GM18499 (cell line): ENCODE results near the gene TANGO2.

Experiments
- ATAC-seq: cut with Tn5 transposase; IDR thresholded peaks from one replicate; pipeline ENCODE4 v1.9.1; 2021; ENCODE audit warnings: moderate number of reproducible peaks; ENCODE audit not compliant: insufficient read depth, unreplicated experiment

Gene TANGO2

DNA sequence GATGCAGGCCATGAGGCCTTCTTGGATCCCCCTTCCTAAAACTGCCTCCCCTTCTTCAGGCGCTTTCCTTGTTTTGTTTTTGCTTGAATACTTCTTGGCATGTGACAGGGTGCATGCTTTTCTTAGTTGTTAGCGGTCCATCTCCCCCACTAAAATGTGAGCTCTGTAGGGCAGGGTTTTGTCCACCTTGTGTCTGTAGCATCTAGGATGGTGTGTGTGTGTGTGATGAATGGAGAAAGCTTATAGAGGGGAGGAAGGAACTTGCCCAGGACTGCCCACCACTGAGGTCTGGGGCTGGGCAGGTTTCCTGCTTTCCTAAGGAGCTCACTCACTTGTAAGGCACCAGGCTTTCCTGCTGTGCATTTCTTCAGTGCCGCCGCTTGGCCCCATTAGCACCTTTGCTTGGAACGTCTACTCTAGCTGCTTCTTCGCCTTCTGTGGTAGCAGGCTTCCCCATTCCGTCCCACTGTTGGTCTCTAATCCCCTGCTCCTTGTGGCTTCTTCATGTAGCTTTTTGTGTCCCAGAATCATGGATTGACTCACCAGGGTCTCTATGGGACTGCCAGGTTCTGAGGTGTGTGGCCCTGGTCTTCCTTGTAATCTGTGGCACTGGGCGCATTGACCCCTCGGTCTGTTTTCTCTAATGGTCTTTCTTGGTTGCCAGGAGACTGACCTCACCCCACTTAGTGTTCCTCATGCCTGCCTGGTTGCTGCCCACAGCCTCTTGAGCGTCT lies 62.4 kb downstream of the TANGO2 start:
- ATAC-seq: no peak

DNA sequence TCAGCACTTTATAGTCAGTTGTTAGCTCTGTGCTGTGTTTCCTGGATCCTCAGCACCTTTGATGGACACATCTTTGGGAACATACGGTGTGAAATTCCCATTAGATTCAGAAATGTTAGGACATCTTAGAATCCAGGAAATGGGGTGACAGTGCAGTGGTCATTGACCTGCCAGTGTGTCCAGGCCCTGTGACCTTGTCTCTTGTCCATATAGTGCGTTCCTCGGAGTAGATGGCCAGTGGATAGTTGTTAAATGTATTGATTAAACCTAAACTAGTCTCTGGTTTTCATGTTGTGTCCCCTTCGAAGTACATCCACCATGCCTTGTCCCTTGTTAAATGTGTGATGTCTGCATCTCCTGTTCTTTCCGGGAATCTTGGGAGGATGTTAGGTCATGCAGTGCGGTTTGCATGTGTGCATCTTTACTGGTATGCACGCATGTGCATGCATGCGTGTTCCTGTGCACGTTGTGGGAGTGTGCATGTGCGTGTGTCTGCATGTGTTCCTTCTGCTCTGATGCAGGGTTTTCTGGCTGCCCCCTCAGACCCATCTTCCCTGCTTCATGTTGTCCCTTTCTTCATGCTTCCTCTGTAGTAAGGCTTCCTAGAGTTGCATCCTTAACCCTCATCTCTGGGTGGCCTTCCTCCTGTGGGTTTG lies 63.1 kb downstream of the TANGO2 start:
- ATAC-seq: no peak

DNA sequence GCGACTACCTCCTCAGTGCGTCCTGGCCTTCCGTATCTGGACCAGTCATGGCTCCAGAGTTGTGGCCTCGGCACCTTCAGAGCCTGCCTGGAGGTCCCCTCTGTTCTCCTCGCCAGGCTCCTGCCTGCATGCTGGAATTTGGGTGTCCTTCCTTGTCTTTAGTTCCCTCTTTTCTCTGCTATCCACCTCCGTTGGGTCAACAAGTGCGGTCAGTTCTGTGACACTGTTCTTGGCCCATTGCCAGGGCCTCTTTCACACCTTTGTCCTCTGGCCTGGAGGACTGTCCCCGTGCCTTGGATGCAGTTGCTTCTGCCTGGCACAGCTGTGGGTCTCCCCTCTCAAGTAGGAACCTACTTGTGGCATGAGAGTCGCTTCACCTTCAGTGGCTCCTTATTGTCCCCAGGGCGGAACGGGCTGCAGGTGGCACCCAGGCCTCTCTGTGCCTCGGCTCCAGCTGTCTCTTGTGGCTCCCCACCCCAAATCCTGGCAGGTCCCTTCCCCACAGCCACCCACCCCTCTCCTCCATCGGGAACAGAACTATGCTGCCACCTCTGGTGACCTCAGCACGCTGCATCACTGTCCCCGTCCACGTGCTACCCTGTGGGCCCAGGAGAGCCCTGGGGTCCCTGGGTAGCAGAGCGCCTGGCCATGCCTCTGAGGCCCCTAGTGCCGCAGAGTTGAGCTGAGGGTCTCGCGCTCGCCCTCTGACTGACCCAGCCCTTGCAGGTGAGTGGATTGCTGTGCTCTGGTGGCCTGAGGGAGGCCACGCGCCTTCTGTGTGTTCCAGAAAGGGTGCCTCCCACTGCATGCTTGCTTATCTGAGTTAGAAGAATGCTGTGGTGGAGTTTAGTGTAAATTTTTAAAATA lies 63.9 kb downstream of the TANGO2 start:
- no peak for ATAC-seq

DNA sequence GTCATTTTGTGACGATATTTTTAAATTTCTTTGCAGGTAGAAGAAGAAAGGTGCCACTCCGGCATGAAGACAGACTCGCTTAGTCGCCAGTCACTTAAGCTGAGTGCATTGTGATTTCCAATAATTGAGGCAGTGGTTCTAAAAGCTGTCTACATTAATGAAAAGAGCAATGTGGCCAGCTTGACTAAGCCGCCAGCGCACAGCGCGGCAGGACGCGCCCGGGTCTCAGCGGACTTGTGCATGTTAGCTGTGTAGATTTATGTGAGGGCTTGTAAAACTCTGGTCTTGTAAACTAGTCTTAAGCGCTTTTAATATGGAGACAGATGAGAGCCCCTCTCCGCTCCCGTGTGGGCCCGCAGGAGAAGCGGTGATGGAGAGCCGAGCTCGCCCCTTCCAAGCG lies 64.7 kb downstream of the TANGO2 start:
- no peak for ATAC-seq

DNA sequence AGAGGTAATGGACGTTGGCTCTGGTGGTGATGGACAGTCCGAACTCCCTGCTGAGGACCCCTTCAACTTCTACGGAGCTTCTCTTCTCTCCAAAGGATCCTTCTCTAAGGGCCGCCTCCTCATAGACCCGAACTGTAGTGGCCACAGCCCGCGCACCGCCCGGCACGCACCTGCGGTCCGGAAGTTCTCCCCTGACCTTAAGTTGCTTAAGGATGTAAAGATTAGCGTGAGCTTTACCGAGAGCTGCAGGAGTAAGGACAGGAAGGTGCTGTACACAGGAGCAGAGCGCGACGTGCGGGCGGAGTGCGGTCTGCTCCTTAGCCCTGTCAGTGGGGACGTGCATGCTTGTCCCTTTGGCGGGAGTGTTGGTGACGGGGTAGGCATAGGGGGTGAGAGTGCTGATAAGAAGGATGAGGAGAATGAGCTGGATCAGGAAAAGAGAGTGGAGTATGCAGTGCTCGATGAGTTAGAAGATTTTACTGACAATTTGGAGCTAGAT lies 65.2 kb downstream of the TANGO2 start:
- no peak for ATAC-seq

DNA sequence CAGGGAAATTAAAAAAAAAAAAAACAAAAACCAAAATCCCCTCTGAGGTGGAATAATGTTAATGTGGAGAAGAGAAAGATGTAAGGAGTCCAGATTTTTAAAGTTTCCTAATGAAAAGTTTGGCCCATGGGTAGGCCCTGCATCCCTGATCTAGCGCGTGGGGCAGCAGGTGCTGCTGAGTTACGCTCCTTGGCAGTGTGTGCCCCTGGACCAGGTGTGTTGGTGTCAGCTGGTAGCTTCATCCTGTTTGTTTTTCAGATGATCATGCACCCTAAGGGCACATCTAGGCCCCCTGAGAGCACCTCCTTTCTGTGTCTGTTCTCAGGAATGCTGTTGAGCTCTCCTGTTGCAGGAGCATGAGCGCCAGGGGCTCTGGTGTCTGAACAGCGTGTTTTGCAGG lies 65.9 kb downstream of the TANGO2 start:
- no peak for ATAC-seq

DNA sequence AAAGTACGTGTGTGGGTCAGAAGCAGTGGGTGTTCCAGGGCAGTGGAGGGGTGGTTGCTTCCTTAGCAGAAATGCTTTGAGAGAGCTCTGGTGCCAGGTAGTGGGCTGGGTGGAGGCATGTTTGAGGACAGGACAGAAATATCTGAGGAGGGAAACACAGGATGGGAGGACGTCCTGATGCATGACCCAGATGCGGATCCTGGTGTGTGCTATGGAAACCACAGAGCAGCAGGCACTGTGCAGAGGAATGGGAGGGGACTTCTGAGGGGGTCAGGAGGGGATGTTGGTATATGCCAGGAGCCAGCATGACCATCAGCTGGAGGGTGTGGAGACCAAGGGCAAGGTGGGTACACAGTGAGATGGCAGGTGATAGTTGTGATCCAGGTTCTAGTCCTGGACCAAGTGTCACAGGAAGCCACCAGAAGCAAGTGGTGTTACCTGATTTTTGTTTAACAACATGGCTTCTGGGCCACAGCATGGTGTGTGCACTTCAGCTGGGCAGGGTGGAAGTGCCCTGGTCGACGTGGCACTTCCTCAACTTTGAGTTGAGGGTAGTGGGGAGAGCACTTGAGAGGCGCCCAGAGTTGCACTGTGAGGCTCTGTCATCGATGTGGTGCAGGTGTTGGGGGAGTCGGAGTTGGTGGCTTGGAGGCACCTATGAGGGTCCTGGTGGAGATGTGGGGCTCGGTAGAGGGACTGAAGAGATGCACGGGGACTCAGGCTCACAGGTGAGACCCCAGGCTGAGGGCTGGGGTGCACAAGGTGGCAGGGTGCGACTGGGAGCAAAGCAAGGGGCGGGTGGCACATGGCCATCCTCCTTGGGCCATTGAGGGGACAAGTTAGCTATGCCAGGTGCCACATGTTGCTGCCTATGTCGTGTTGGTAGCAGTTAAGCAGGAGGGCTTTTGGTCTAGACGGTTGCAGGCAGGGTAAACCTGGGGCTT lies 66.7 kb downstream of the TANGO2 start:
- no peak for ATAC-seq

DNA sequence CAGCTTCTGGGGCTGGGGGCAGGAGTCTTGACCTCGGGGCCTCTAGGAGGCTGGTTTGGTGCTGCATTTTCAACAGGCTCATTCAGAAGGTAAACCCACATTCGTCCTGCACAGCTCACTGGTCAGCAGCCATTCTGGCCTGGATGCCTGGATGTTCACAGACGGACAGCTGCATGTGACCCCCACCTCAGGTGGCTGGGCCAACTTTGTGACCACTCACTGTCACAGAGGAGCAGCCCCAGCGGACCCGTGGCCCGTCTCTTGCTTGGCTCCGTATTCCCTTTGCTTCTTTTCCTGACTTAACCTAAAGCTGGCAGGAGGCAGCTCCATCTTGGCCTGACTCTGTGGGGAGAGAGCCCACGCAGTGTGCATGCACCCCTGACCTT lies 67.3 kb downstream of the TANGO2 start:
- no peak for ATAC-seq

DNA sequence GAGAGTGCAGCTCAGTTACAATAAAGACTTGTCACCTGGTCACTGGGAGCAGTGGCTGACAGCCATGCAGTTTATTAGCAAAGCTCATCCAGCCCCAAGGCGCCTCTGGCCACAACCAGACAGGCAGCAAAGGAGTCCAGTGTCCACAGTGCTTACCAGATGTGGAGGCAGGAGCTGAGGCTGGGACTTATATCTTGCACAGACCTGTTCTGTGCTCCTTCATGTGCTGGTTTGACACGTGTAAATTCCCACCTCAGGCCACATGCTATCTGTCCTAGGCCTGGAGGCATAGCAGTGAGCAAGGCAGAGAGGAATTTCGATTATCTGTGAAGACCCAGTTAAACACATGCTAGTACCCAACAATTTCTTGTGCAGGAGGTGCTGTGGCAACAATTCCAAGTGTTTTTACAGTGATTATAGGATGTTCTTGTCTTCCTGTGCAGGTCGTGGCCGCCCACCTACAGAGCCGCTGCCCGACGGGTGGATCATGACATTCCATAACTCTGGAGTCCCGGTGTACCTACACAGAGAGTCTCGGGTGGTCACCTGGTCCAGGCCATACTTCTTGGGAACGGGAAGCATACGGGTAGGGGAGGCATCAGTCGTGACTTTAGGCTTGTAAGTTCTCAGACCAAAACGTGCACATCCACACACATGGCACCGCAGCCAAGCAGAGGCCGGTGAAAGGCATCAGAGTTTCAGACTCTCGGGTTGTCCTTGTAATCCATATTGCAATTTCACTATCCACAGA lies 68.5 kb downstream of the TANGO2 start:
- no peak for ATAC-seq

DNA sequence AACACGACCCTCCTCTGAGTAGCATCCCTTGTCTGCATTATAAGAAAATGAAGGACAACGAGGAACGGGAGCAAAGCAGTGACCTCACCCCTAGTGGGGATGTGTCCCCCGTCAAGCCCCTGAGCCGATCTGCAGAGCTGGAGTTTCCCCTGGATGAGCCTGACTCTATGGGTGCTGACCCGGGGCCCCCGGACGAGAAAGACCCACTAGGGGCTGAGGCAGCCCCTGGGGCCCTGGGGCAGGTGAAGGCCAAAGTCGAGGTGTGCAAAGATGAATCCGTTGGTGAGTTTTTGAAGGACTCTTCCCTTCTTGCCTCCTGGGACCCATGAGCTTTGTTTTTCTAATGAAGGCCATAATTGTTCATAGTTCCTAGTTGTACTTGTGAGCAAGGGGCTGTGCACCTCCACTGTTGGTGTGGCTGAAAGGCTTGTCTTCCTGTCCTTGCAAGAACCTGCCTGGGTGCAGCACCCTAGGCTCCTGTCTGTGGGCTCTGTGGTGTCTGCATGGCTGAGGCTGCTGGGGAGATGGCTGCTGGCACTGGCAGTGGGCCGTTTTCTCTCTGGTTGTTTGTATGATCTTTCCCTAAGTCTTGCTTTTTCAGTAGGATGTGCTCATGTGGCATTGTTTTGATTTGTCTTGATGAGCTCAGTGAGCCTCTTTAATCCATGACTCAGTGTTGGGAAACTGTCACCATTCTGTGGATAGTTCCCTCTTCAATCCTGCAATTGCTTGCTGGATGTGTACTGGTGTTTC lies 69.2 kb downstream of the TANGO2 start:
- no peak for ATAC-seq

DNA sequence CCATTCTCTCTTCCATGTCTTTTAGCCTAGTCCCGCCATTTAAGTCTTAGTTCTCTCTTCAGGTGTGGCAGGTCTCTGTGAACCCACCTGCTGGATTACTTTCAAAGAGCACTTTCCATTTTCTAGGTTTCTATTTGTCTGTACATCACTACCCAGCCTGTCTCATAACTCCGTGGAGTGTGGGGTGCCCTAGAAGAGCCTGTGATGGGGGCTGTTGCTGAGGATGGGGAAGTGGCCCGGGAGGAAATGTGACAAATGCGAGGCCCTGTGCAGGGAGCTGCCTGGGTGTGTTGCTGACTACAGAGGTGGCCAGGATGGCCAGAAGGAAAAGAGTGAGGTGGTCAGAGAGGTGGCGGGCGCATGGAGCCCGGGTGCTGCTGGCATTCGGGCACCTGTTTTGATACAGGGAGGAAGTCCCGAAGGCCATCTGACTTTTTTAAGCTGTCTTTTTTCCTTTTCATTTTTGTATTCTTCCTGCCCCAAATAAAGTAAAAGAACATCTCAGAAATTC lies 69.9 kb downstream of the TANGO2 start:
- no peak for ATAC-seq

DNA sequence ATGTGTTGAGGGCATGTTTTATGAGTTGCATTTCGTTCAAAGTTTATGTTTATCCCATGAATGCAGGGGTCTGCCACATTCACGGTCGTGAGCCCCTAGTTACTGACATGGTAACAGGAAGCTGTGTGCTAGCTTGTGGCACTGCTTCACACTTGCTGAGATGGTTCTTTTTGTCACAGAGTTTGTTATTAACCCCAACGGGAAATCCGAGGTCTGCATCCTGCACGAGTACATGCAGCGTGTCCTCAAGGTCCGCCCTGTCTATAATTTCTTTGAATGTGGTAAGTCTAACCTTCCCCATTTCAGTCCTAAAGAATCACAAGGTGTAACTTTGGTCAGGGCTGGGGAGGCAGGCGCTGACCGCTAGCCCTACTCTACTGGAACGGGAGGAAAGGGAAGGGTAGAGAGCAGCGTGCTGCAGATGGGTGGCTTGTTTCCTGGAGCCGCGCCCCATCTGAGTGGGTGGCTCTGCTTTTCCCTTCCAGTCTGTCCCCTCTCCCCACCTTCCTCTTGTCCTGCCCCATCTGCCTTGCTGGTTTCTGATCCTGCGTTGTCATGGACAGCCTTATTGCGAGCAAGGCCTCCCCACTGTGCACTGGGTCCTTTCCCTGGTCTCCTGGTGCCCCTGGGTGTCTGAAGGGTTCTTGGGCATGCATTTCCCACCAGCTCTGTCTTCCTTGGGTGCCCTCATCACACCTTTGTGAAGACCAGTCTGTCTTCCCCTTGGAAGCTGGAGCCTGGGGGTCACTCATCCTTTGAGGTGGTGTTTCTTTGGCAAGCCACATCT lies 71.0 kb downstream of the TANGO2 start:
- no peak for ATAC-seq

DNA sequence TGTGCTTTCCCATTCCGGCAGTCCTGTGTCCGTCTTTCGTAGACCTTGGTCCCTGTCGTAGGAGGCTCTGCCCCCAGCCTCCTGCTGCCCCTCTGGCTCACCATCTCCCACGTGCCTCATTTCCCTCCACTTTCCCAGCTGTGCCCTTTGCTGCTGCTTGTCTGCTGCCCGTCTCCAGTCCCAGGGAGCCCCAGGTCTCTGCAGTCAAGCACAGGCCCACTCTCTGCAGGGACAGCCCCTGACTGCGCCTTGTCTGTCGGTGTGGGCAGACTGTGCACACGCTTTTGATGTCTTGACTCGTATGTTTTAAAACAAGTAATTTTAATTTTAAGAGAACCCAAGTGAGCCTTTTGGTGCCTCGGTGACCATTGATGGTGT lies 71.6 kb downstream of the TANGO2 start:
- no peak for ATAC-seq

DNA sequence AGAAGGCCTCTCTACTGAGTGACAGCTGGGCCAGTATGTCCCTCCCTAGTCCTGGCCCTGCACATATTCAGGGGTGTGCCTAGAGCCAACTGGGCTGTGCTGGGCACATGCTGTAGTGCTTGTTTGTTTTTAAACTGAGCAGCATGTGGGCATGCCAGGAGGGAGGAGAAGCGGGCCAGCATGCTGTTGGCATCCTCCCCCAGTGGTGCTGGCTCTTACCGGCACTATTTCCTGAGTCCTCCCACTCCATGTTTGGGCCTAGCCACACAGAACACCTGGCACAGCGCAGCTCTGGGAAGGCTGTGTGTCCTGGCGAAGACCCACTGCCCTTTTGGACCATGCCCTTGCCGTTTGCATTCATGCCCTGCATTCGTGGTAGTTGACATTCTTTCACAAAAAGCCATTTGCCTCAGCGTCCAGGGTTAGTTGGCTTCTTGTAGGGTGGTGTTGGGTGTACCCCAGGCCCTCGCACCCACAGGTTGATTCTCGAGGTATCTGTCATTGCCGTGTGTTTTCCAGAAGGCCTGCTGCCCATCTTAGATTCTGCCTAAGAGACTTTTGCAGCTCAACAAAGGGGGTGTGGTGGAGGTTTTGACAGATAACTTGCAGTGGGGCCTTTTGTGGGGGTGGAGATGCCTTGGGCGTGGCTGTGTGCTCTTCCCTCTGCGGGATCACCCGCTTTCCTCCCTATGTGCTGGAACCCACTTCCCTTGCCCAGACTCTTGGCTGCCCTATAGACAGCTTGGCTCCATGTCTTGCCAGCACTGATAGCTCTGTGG lies 72.7 kb downstream of the TANGO2 start:
- no peak for ATAC-seq

DNA sequence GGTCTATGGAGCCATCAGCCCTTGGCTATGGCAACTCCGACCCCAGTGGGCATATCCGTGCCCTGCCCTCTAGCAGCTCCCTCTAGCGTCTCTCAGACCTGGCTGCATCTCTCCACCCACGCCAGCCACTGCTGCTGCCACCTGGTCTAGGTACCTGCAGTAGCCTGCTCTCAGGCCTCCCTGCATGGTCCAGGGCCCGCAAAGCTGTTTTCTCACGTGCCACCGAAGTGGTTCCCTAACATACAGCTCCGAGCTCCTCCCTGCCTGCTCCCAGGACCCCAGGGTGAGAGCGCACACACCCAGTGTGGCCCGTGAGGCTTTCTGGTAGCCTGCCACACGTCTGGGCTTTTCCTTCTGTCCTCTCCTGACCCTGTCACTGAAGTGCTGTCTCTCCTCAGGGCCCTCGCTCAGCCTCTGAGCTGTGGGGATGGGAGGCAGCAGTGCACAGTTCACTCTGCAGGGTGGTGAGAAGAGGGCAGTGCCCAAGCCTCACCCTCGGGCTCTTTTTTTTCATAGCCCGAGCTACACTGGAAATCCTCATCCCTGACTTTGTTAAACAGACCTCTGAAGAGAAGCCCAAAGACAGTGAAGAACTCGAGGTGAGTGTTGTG lies 73.4 kb downstream of the TANGO2 start:
- no peak for ATAC-seq

DNA sequence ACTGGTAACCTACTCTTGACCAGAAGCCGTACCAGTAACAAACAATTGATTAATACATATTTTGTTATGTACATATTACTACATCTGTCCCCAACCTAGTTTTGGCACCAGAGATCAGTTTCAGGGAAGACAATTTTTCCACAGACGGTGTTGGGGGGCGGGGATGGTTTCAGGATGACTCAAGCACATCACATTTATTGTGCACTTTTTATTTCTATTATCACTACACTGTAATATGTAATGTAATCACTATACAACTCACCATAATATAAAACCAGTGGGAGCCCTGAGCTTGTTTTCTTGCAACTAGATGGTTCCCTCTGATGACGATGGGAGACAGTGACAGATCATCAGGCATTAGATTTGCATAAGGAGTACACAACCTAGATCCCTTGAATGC lies 74.6 kb downstream of the TANGO2 start:
- no peak for ATAC-seq
